Fibroblast of lung (primary cell): Measurements from ENCODE around the gene OR51T1. TPM values are rescaled to one million over a fixed set of nuclear protein-coding genes. Genes with fewer than 3 reads are reported as not detected.

Experiments used
- DNase-seq, 2 donors: peaks; one replicate each; pipeline versions ENCODE4 v3.0.0 to v3.0.0-alpha.2; 2010; ENCODE audit warnings: low read depth in 2 of 2
- H2AFZ ChIP-seq: 2 replicates; pipeline ENCODE4 v1.5.1; 2012; ENCODE audit warnings: low read length, control low read depth, inconsistent platforms
- H3K27ac ChIP-seq: 2 replicates; pipeline ENCODE4 v1.5.1; 2011; ENCODE audit warnings: low read length, control low read depth; ENCODE audit not compliant: insufficient read depth
- H3K27me3 ChIP-seq: 2 replicates; pipeline ENCODE4 v1.5.1; 2011; ENCODE audit warnings: mild to moderate bottlenecking, low read length; ENCODE audit not compliant: control insufficient read depth, insufficient read depth
- H3K36me3 ChIP-seq: 2 replicates; pipeline ENCODE4 v1.5.1; 2011; ENCODE audit warnings: low read length; ENCODE audit not compliant: control insufficient read depth, insufficient read depth
- H3K4me1 ChIP-seq: 2 replicates; pipeline ENCODE4 v1.5.1; 2011; ENCODE audit warnings: low read length; ENCODE audit not compliant: control insufficient read depth, insufficient read depth; ENCODE audit errors: extremely low read depth
- H3K4me2 ChIP-seq: 2 replicates; pipeline ENCODE4 v1.5.1; 2011; ENCODE audit warnings: low read length, control low read depth; ENCODE audit not compliant: insufficient read depth; ENCODE audit errors: extremely low read depth
- H3K4me3 ChIP-seq, 4 experiments: fragments of 200-600 bp in 1 of 4; sonication (generic) in 1 of 4; replicated peaks in 1 of 4; 2 replicates each; pipeline ENCODE4 v1.5.1; 2011 to 2016; ENCODE audit warnings: low read length in 4 of 4, low read depth in 3 of 4, mild to moderate bottlenecking in 3 of 4, control low read depth in 2 of 4, inconsistent platforms in 1 of 4, mixed read lengths in 1 of 4; ENCODE audit not compliant: insufficient read depth in 1 of 4; ENCODE audit errors: control extremely low read depth in 1 of 4
- H3K79me2 ChIP-seq: 2 replicates; pipeline ENCODE4 v1.5.1; 2012; ENCODE audit warnings: mild to moderate bottlenecking, low read length, inconsistent platforms; ENCODE audit not compliant: control insufficient read depth, insufficient read depth
- H3K9ac ChIP-seq: 2 replicates; pipeline ENCODE4 v1.5.1; 2011; ENCODE audit warnings: mild to moderate bottlenecking, low read length, control low read depth; ENCODE audit not compliant: insufficient read depth
- H3K9me3 ChIP-seq: 2 replicates; pipeline ENCODE4 v1.5.1; 2012; ENCODE audit warnings: low read depth, low read length; ENCODE audit not compliant: control insufficient read depth, insufficient read depth
- H4K20me1 ChIP-seq: 2 replicates; pipeline ENCODE4 v1.5.1; 2011; ENCODE audit warnings: low read length; ENCODE audit not compliant: control insufficient read depth, insufficient read depth; ENCODE audit errors: extremely low read depth
- EZH2 ChIP-seq: IDR thresholded peaks from 2 replicates; pipeline ENCODE4 v1.5.1; 2012; ENCODE audit warnings: low read length, control low read depth, mild to moderate bottlenecking; ENCODE audit errors: missing control alignments
- polyA plus RNA-seq, 2 donors: library from polyadenylated mRNA; depleted of rRNA in 1 of 2; stranded (reverse) in 1 of 2; unstranded in 1 of 2; fragments of >200 nt; gene quantifications; 2 replicates each; pipeline ENCODE4 v1.2.1, GENCODE V29; 2011 to 2012; ENCODE audit warnings: missing spikeins in 1 of 2
- total RNA-seq: library from RNA; depleted of rRNA; stranded (reverse); fragments of >200 nt; gene quantifications from 2 replicates; pipeline ENCODE4 v1.2.1, GENCODE V29; 2014
- TF ChIP-seq, protein P1 (sequence below), 2 donors: IDR thresholded peaks in 1 of 2; conservative IDR thresholded peaks in 1 of 2; 1 replicate in 1 of 2; 2 replicates in 1 of 2; pipeline ENCODE4 v1.5.1; 2011 to 2012; ENCODE audit warnings: low read length in 2 of 2, control low read depth in 1 of 2, inconsistent platforms in 1 of 2, low read depth in 1 of 2, mild to moderate bottlenecking in 1 of 2

The OR51T1 gene
- total and polyA plus RNA-seq, 2 donors (not counting 1 experiment from before 2014, with no cell fraction given), result not detected

- H3K9me3 ChIP-seq, result no peaks in the 10 kb centered on the region
- H3K27ac ChIP-seq, result no peak overlapping the region
- no peaks in the 10 kb centered on the region for H3K36me3 ChIP-seq
- H3K4me2 ChIP-seq, result no peak overlapping the region
- no peaks in the 10 kb centered on the region for H4K20me1 ChIP-seq
- no peak for DNase-seq
- no peak for TF ChIP-seq EZH2
- TF ChIP-seq, protein P1, sequence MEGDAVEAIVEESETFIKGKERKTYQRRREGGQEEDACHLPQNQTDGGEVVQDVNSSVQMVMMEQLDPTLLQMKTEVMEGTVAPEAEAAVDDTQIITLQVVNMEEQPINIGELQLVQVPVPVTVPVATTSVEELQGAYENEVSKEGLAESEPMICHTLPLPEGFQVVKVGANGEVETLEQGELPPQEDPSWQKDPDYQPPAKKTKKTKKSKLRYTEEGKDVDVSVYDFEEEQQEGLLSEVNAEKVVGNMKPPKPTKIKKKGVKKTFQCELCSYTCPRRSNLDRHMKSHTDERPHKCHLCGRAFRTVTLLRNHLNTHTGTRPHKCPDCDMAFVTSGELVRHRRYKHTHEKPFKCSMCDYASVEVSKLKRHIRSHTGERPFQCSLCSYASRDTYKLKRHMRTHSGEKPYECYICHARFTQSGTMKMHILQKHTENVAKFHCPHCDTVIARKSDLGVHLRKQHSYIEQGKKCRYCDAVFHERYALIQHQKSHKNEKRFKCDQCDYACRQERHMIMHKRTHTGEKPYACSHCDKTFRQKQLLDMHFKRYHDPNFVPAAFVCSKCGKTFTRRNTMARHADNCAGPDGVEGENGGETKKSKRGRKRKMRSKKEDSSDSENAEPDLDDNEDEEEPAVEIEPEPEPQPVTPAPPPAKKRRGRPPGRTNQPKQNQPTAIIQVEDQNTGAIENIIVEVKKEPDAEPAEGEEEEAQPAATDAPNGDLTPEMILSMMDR (conservative IDR thresholded peaks at IDR 0.05 in 1 of 2, IDR thresholded peaks at IDR 0.05 in 1 of 2; ENCODE audit: low read depth in 1 of 2, low read length in 2 of 2), result no peak
- H2AFZ ChIP-seq, result no peak overlapping the region
- no peaks in the 10 kb centered on the region for H3K4me1 ChIP-seq
- H3K79me2 ChIP-seq, result no peaks in the 10 kb centered on the region
- H3K27me3 ChIP-seq, result no peaks in the 10 kb centered on the region
- H3K4me3 ChIP-seq, result no peak overlapping the region
- H3K9ac ChIP-seq, result no peak overlapping the region
These were observed 40.1 kb downstream of the OR51T1 start for GRCh38 chr11:4921796-4922195.

DNA sequence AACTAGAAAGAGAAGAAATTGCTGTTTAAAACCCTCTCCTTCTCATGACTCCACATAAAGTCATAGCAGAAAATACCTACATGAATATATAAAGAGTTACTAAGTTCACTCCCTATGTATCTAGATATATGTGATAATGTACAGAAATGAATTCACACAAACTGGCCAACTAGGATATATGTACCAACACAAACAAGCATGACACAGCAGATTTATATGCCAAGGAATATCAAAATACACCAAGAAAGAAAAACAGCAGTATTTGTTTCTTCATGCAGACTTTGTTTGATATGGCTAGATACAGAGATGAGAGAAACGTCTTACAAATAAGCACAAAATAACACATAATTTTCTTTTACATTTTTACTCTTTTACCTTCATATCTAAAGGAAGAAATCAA is 40.6 kb downstream of the OR51T1 start:
- no peaks in the 10 kb centered on the region for H3K4me1 ChIP-seq
- TF ChIP-seq, protein P1 (conservative IDR thresholded peaks at IDR 0.05 in 1 of 2, IDR thresholded peaks at IDR 0.05 in 1 of 2; ENCODE audit: low read depth in 1 of 2, low read length in 2 of 2), result no peak
- TF ChIP-seq EZH2, result no peak
- no peak overlapping the region for H3K27ac ChIP-seq
- no peak overlapping the region for H3K4me2 ChIP-seq
- no peaks in the 10 kb centered on the region for H3K27me3 ChIP-seq
- no peak overlapping the region for H3K9ac ChIP-seq
- H3K9me3 ChIP-seq, result no peaks in the 10 kb centered on the region
- DNase-seq, result no peak
- H3K79me2 ChIP-seq, result no peaks in the 10 kb centered on the region
- H4K20me1 ChIP-seq, result no peaks in the 10 kb centered on the region
- H2AFZ ChIP-seq, result no peak overlapping the region
- no peaks in the 10 kb centered on the region for H3K36me3 ChIP-seq
- H3K4me3 ChIP-seq, result no peak overlapping the region

GRCh38 chr11:4924239-4924638 is 42.5 kb downstream of the OR51T1 start, which contains the start of gene OR51G1:
TSS of gene OR51G1 (minus strand) at chr11:4924339. CDS start at chr11:4924339, 0 bp downstream.
- H3K4me2 ChIP-seq, result no peak within 1 kb of the TSS
- no peaks in the 10 kb centered on the region for H3K36me3 ChIP-seq
- H3K79me2 ChIP-seq, result no peaks in the 10 kb centered on the region

More at GRCh38 chr11:4924239-4924638, 42.5 kb downstream of the OR51T1 start, which contains the start of gene OR51G1:
- Histone ChIP-seq H3K4me3 (no peak within 1 kb of the TSS), H2AFZ (no peak within 1 kb of the TSS), H4K20me1 (no peaks in the 10 kb centered on the region), H3K9ac (no peak within 1 kb of the TSS), H3K9me3 (no peaks in the 10 kb centered on the region), H3K27me3 (no peaks in the 10 kb centered on the region), H3K27ac (no peak within 1 kb of the TSS), H3K4me1 (no peaks in the 10 kb centered on the region)
- no peak for TF ChIP-seq EZH2
- TF ChIP-seq, protein P1 (conservative IDR thresholded peaks at IDR 0.05 in 1 of 2, IDR thresholded peaks at IDR 0.05 in 1 of 2; ENCODE audit: low read depth in 1 of 2, low read length in 2 of 2), result no peak
- no peak for DNase-seq
